Endodermal cell (in vitro differentiated cells): ENCODE data around the gene NRXN3. TPM values are rescaled to one million over a fixed set of nuclear protein-coding genes. Genes with fewer than 3 reads are reported as not detected.

Source experiments
- DNase-seq: peaks from one replicate; pipeline ENCODE4 v3.0.0-alpha.2; 2017
- H3K27ac ChIP-seq: 2 replicates; pipeline ENCODE4 v1.5.1; 2013; ENCODE audit warnings: mild to moderate bottlenecking, low read depth, low read length, moderate library complexity
- H3K27me3 ChIP-seq: 2 replicates; pipeline ENCODE4 v1.6.1; 2013; ENCODE audit warnings: mild to moderate bottlenecking, low read length, moderate library complexity; ENCODE audit not compliant: insufficient read depth, control insufficient read depth, poor library complexity, severe bottlenecking
- H3K36me3 ChIP-seq: 2 replicates; pipeline ENCODE4 v1.7.0; 2013; ENCODE audit warnings: mild to moderate bottlenecking, low read length, moderate library complexity; ENCODE audit not compliant: control insufficient read depth, insufficient read depth
- H3K4me1 ChIP-seq: one replicate; pipeline ENCODE4 v1.7.0; 2013; ENCODE audit warnings: low read length; ENCODE audit not compliant: control insufficient read depth, insufficient read depth
- H3K4me3 ChIP-seq: 2 replicates; pipeline ENCODE4 v1.5.1; 2013; ENCODE audit warnings: mild to moderate bottlenecking, low read length, moderate library complexity
- H3K9ac ChIP-seq: 2 replicates; pipeline ENCODE4 v1.6.1; 2013; ENCODE audit warnings: mild to moderate bottlenecking, low read length, moderate library complexity; ENCODE audit not compliant: poor library complexity, severe bottlenecking; ENCODE audit errors: extremely low read depth
- H3K9me3 ChIP-seq: 2 replicates; pipeline ENCODE4 v1.6.1; 2013; ENCODE audit warnings: mild to moderate bottlenecking, low read length, moderate library complexity; ENCODE audit not compliant: control insufficient read depth
- H3K27ac Mint-ChIP-seq: 2 replicates; pipeline ENCODE4 v1.8.0; 2020; ENCODE audit warnings: mixed read lengths
- H3K27me3 Mint-ChIP-seq: 2 replicates; pipeline ENCODE4 v1.8.0; 2021; ENCODE audit warnings: mild to moderate bottlenecking, mixed read lengths; ENCODE audit not compliant: insufficient read depth
- H3K36me3 Mint-ChIP-seq: 2 replicates; pipeline ENCODE4 v1.8.0; 2020; ENCODE audit warnings: low read depth, mixed read lengths
- H3K4me1 Mint-ChIP-seq: 2 replicates; pipeline ENCODE4 v1.8.0; 2020; ENCODE audit warnings: mixed read lengths
- H3K4me3 Mint-ChIP-seq: 2 replicates; pipeline ENCODE4 v1.8.0; 2020; ENCODE audit warnings: mild to moderate bottlenecking, moderate library complexity, mixed read lengths
- H3K9me3 Mint-ChIP-seq: 2 replicates; pipeline ENCODE4 v1.8.0; 2020; ENCODE audit warnings: mild to moderate bottlenecking, mixed read lengths
- WGBS, 2 experiments: methylation state at CpG; one replicate each; pipeline versions ENCODE4 v1.1.5 to v1.1.7; 2013; ENCODE audit warnings: missing lambda C conversion rate in 2 of 2, mixed read lengths in 1 of 2; ENCODE audit not compliant: insufficient coverage in 1 of 2, insufficient read length in 1 of 2; 5-methylcytosine and 5-hydroxymethylcytosine counted together
- total RNA-seq, 2 donors: library from RNA; stranded (reverse); fragmentation: NEBNext Ultra II Directional in 1 of 2; extraction: Animal tissue kit (Norgen Biotek cat#: 25700) in 1 of 2; gene quantifications; 2 replicates in 1 of 2; 3 replicates in 1 of 2; pipeline ENCODE4 v1.2.1, GENCODE V29; 2021
- TF ChIP-seq, protein P1 (sequence below): fragments of 200-600 bp; sonication (generic); conservative IDR thresholded peaks from 2 replicates; pipeline ENCODE4 v1.5.0; 2021; ENCODE audit warnings: antibody characterized with exemption, mild to moderate bottlenecking

Gene NRXN3
- total RNA-seq, 2 donors from 2014 or later: 20.9 to 21.4 TPM

DNA sequence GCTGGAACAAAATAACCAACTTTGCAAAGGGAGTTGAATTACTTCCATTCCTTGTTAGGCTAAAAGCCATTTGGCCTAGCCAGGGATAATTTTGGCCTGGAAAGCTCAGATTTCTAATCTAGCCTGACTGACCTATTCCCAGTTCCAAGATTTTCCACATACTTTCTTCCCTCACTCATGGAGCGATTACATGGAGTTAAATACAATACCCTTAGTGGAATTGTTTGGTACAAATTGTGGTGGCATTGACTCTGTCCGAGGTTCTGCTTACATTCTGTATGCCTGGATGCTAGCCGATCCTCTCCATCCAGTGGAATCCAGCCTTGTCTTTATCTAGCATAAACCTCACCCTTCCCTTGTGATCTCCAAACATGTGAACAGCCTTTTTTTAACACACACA lies 1076.0 kb downstream of the NRXN3 start:
- no peak overlapping the region for H3K27ac ChIP-seq
- no peak for DNase-seq
- Mint-ChIP-seq H3K36me3 (no peaks in the 10 kb centered on the region), H3K4me3 (no peak overlapping the region), H3K9me3 (peaks cover 1% of the 10 kb centered on the region), H3K4me1 (peaks cover 10% of the 10 kb centered on the region), H3K27ac (no peak overlapping the region), H3K27me3 (peaks cover 9% of the 10 kb centered on the region)
- no peaks in the 10 kb centered on the region for H3K36me3 ChIP-seq
- TF ChIP-seq, protein P1, sequence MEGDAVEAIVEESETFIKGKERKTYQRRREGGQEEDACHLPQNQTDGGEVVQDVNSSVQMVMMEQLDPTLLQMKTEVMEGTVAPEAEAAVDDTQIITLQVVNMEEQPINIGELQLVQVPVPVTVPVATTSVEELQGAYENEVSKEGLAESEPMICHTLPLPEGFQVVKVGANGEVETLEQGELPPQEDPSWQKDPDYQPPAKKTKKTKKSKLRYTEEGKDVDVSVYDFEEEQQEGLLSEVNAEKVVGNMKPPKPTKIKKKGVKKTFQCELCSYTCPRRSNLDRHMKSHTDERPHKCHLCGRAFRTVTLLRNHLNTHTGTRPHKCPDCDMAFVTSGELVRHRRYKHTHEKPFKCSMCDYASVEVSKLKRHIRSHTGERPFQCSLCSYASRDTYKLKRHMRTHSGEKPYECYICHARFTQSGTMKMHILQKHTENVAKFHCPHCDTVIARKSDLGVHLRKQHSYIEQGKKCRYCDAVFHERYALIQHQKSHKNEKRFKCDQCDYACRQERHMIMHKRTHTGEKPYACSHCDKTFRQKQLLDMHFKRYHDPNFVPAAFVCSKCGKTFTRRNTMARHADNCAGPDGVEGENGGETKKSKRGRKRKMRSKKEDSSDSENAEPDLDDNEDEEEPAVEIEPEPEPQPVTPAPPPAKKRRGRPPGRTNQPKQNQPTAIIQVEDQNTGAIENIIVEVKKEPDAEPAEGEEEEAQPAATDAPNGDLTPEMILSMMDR: no peak
- H3K4me3 ChIP-seq: no peak overlapping the region
- WGBS, 2 experiments: 96 to 100% methylated on average over 1 to 3 of the region's 3 CpGs
- H3K4me1 ChIP-seq: peaks cover 5% of the 10 kb centered on the region
- peaks cover 4% of the 10 kb centered on the region for H3K9me3 ChIP-seq
- no peaks in the 10 kb centered on the region for H3K27me3 ChIP-seq
- no peak overlapping the region for H3K9ac ChIP-seq

DNA sequence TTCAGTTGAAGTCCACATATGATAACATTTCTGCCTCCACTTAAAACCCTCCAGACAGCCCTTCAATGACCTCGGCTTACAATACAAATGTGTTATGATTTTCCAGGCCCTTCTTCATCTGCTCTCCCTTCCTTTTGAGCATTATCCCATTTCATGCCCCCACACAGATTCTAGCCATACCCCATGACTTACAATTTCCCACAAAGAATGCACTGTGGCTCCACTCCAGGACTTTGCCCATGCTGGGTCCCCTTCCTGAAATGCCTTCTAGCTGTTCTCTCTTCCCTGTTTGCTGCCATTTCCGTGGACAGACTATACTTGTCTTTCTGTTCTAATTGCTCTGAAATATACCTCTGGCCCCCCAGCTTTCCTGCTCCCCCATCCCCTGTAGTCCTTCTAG lies 1078.0 kb downstream of the NRXN3 start:
- H3K27me3 Mint-ChIP-seq: peaks cover 12% of the 10 kb centered on the region
- Histone ChIP-seq H3K4me1 (no peaks in the 10 kb centered on the region), H3K4me3 (no peak overlapping the region), H3K9ac (no peak overlapping the region), H3K9me3 (no peaks in the 10 kb centered on the region), H3K36me3 (no peaks in the 10 kb centered on the region), H3K27me3 (no peaks in the 10 kb centered on the region), H3K27ac (no peak overlapping the region)
- DNase-seq: no peak
- no peak overlapping the region for H3K27ac Mint-ChIP-seq
- TF ChIP-seq, protein P1: no peak
- peaks cover 7% of the 10 kb centered on the region for H3K4me1 Mint-ChIP-seq
- H3K4me3 Mint-ChIP-seq: no peak overlapping the region
- H3K9me3 Mint-ChIP-seq: no peaks in the 10 kb centered on the region
- no peaks in the 10 kb centered on the region for H3K36me3 Mint-ChIP-seq
- 90 to 92% methylated on average over 2 of the region's 2 CpGs for WGBS, 2 experiments

DNA sequence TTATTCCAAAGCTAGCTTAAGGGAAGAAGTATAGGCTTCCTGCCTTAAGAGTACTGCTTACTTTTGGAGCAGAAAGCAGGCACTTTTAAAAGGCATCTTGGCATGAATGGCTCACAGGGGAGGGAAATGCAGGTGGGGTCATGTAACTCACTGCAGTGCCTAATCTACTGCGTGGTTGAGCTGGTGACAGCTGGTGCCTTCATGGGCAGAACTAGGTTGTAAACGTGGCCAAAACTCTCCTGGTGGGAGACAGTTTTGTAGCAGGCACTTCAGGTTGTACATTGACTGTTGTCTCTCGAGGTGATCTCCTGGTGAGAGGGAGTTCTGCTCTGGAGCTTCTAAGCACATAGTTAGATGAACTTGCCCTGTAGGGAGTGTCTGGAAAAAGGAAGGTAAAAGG lies 1078.6 kb downstream of the NRXN3 start:
- H3K4me3 ChIP-seq: no peak overlapping the region
- no peaks in the 10 kb centered on the region for H3K9me3 Mint-ChIP-seq
- H3K27ac Mint-ChIP-seq: no peak overlapping the region
- no peak overlapping the region for H3K4me3 Mint-ChIP-seq
- peaks cover 12% of the 10 kb centered on the region for H3K27me3 Mint-ChIP-seq
- no peaks in the 10 kb centered on the region for H3K4me1 ChIP-seq
- no peak for DNase-seq
- H3K9me3 ChIP-seq: no peaks in the 10 kb centered on the region
- TF ChIP-seq, protein P1: no peak
- peaks cover 11% of the 10 kb centered on the region for H3K4me1 Mint-ChIP-seq
- H3K27ac ChIP-seq: no peak overlapping the region
- H3K36me3 ChIP-seq: no peaks in the 10 kb centered on the region
- 72 to 73% methylated on average over 3 of the region's 3 CpGs for WGBS, 2 experiments
- H3K27me3 ChIP-seq: no peaks in the 10 kb centered on the region
- H3K36me3 Mint-ChIP-seq: no peaks in the 10 kb centered on the region
- H3K9ac ChIP-seq: no peak overlapping the region
